Osteoblast (primary cell): ENCODE data around the gene DHX16. TPM values are rescaled to one million over a fixed set of nuclear protein-coding genes. Genes with fewer than 3 reads are reported as not detected.

ENCODE experiments used
- DNase-seq: peaks from one replicate; pipeline ENCODE4 v3.0.0; 2011; ENCODE audit warnings: low spot score, mixed read lengths; ENCODE audit not compliant: insufficient read length; ENCODE audit errors: missing footprints
- H2AFZ ChIP-seq: 2 replicates; pipeline ENCODE4 v1.6.0; 2011; ENCODE audit warnings: mild to moderate bottlenecking, low read length
- H3K27ac ChIP-seq: 2 replicates; pipeline ENCODE4 v1.5.1; 2011; ENCODE audit warnings: mild to moderate bottlenecking, low read depth, low read length, moderate library complexity
- H3K27me3 ChIP-seq: 2 replicates; pipeline ENCODE4 v1.6.0; 2012; ENCODE audit warnings: mild to moderate bottlenecking, control low read depth, inconsistent platforms, low read length, moderate library complexity; ENCODE audit not compliant: insufficient read depth
- H3K36me3 ChIP-seq: 2 replicates; pipeline ENCODE4 v1.5.1; 2011; ENCODE audit warnings: mild to moderate bottlenecking, low read length, control low read depth, moderate library complexity; ENCODE audit not compliant: insufficient read depth
- H3K4me1 ChIP-seq: 2 replicates; pipeline ENCODE4 v1.5.1; 2011; ENCODE audit warnings: mild to moderate bottlenecking, low read length, control low read depth, moderate library complexity; ENCODE audit not compliant: insufficient read depth
- H3K4me2 ChIP-seq: 2 replicates; pipeline ENCODE4 v1.6.0; 2011; ENCODE audit warnings: mild to moderate bottlenecking, low read length; ENCODE audit not compliant: insufficient read depth
- H3K4me3 ChIP-seq: fragments of 200-600 bp; sonication (generic); 3 replicates; pipeline ENCODE4 v1.5.1; 2012; ENCODE audit warnings: mild to moderate bottlenecking, low read length, inconsistent platforms; ENCODE audit not compliant: insufficient read depth
- H3K79me2 ChIP-seq: 2 replicates; pipeline ENCODE4 v1.6.0; 2012; ENCODE audit warnings: mild to moderate bottlenecking, low read length, control low read depth, inconsistent platforms; ENCODE audit not compliant: insufficient read depth
- H3K9me3 ChIP-seq: 2 replicates; pipeline ENCODE4 v1.5.1; 2011; ENCODE audit warnings: low read depth, low read length, control low read depth
- H4K20me1 ChIP-seq: 2 replicates; pipeline ENCODE4 v1.6.0; 2012; ENCODE audit warnings: mild to moderate bottlenecking, low read length, control low read depth; ENCODE audit not compliant: insufficient read depth
- total RNA-seq: library from RNA; depleted of rRNA; stranded (reverse); fragments of >200 nt; gene quantifications from 2 replicates; pipeline ENCODE4 v1.2.3, GENCODE V29; 2012
- TF ChIP-seq, protein P1 (sequence below): IDR thresholded peaks from 2 replicates; pipeline ENCODE4 v1.5.1; 2011; ENCODE audit warnings: mild to moderate bottlenecking, low read depth, low read length, moderate library complexity; ENCODE audit errors: extremely low read depth

Gene DHX16
- total RNA-seq, 1 donor, result 26.1 TPM

DNA sequence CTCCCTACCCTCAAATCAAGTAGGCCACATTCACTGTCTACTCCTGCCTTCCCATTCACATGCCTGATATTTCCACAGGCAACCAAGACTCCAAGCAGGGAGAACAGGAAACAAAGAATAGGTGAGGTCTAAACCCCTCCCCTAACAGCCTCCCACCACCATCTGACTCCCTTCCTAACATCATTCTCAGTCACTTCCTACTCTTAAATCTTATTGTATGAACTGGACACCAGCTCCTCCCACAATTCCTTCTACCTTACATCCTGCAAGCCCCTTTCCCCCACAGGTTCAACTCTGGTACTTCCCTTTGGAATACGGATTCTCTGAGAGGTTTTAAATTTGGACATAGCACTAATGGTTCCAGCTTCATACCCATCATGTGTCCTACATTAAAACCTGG is 26.8 kb downstream of the DHX16 start:
- Histone ChIP-seq H3K36me3 (peaks cover 19% of the 10 kb centered on the region), H3K27ac (no peak overlapping the region), H3K4me3 (no peak overlapping the region), H3K79me2 (peaks cover 33% of the 10 kb centered on the region), H2AFZ (no peak overlapping the region), H3K9me3 (no peaks in the 10 kb centered on the region), H4K20me1 (peaks cover 3% of the 10 kb centered on the region), H3K4me1 (peaks cover 9% of the 10 kb centered on the region), H3K4me2 (no peak overlapping the region), H3K27me3 (no peaks in the 10 kb centered on the region)
- DNase-seq, result no peak
- TF ChIP-seq, protein P1, sequence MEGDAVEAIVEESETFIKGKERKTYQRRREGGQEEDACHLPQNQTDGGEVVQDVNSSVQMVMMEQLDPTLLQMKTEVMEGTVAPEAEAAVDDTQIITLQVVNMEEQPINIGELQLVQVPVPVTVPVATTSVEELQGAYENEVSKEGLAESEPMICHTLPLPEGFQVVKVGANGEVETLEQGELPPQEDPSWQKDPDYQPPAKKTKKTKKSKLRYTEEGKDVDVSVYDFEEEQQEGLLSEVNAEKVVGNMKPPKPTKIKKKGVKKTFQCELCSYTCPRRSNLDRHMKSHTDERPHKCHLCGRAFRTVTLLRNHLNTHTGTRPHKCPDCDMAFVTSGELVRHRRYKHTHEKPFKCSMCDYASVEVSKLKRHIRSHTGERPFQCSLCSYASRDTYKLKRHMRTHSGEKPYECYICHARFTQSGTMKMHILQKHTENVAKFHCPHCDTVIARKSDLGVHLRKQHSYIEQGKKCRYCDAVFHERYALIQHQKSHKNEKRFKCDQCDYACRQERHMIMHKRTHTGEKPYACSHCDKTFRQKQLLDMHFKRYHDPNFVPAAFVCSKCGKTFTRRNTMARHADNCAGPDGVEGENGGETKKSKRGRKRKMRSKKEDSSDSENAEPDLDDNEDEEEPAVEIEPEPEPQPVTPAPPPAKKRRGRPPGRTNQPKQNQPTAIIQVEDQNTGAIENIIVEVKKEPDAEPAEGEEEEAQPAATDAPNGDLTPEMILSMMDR, result no peak

- TF ChIP-seq, protein P1, result no peak
Measured at GRCh38 chr6:30644769-30645168, 28.0 kb downstream of the DHX16 start.

DNA sequence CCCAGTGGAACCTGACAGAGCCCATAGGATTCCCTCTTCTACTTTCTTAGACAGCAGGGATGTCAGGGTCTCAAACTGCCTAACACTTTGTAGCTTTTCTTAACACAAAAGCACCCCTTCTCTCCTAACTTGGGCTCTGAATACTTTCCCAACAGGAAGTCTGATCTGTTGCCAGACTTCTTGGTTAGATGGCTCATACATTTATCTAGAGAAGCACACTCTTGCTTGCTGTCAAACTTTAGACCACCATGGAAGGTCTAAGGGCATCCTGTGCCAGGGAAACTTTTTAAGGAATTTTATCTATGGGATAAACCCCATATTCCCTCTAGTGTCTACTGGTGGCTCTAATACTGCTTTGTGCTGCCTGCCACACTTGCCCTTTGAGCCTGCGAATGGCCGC is 29.1 kb downstream of the DHX16 start:
- peaks cover 25% of the 10 kb centered on the region for H3K79me2 ChIP-seq
- peaks cover 3% of the 10 kb centered on the region for H4K20me1 ChIP-seq
- H3K4me3 ChIP-seq, result no peak overlapping the region
- H2AFZ ChIP-seq, result no peak overlapping the region
- no peak overlapping the region for H3K27ac ChIP-seq
- TF ChIP-seq, protein P1, result no peak
- peaks cover 30% of the 10 kb centered on the region for H3K36me3 ChIP-seq
- peak; percentile 85 for DNase-seq
- no peak overlapping the region for H3K4me2 ChIP-seq
- H3K9me3 ChIP-seq, result no peaks in the 10 kb centered on the region
- H3K27me3 ChIP-seq, result no peaks in the 10 kb centered on the region
- H3K4me1 ChIP-seq, result peaks cover 9% of the 10 kb centered on the region

More at GRCh38 chr6:30644769-30645168, 28.0 kb downstream of the DHX16 start:
- DNase-seq, result no peak
- Histone ChIP-seq H3K79me2 (peaks cover 33% of the 10 kb centered on the region), H4K20me1 (peaks cover 3% of the 10 kb centered on the region), H3K27me3 (no peaks in the 10 kb centered on the region), H3K9me3 (no peaks in the 10 kb centered on the region), H2AFZ (no peak overlapping the region), H3K4me3 (no peak overlapping the region), H3K36me3 (peaks cover 28% of the 10 kb centered on the region), H3K27ac (no peak overlapping the region), H3K4me1 (peaks cover 9% of the 10 kb centered on the region), H3K4me2 (no peak overlapping the region)

DNA sequence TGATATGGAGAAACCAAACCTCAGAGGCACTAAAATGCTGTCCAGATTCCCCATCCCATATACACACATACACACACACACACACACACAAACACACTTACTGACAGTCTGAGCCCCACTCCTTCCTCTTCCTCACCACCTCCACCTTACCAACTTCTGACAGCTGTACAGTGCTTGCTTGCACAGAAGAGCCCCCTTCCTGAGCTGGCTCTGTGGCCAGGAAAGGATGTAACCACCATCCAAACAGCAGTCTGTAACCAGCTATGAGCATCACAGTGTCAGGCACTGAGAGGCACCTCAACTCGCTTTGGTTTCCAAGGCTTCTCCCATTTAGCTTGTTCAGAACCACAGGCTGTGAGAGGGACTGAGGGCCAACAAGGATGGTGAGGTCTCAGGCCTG is 31.8 kb downstream of the DHX16 start:
- Histone ChIP-seq H3K9me3 (no peaks in the 10 kb centered on the region), H3K79me2 (peaks cover 5% of the 10 kb centered on the region), H4K20me1 (no peaks in the 10 kb centered on the region), H3K4me1 (no peaks in the 10 kb centered on the region), H3K4me2 (no peak overlapping the region), H3K27ac (no peak overlapping the region), H3K4me3 (no peak overlapping the region), H2AFZ (no peak overlapping the region), H3K36me3 (peaks cover 39% of the 10 kb centered on the region), H3K27me3 (no peaks in the 10 kb centered on the region)
- DNase-seq, result no peak
- TF ChIP-seq, protein P1, result no peak
